Calu3 (cell line): ENCODE data around the gene MS4A6A. TPM values are rescaled to one million over a fixed set of nuclear protein-coding genes. Genes with fewer than 3 reads are reported as not detected.
A peak's percentile ranks its signal among the peaks of the same experiment; 100 is the strongest.
"Not testable (repeated sequence)": the region's sequence is repeated elsewhere in the genome, so short reads cannot be mapped to it uniquely, and the experiment has no call there.

ENCODE experiments used
- BruUV-seq: library from RNA; stranded (reverse); fragments of 400-500 nt; replicated peaks from 2 replicates; lab custom pipeline; 2021; lab: Mats Ljungman, UMichigan
- CTCF ChIA-PET: fragments of 300-600 bp; sonication (Branson Sonifier 250); formaldehyde crosslinking; loops from one replicate; lab custom pipeline; 2022; ENCODE audit warnings: antibody characterized with exemption; lab: Charles Lee
- DNase-seq: peaks from one replicate; pipeline ENCODE4 v3.0.0; 2022
- H3K27ac Mint-ChIP-seq: one replicate; pipeline ENCODE4 v1.8.0; 2022; ENCODE audit warnings: mixed read lengths; ENCODE audit not compliant: unreplicated experiment
- H3K27me3 Mint-ChIP-seq: one replicate; pipeline ENCODE4 v1.8.0; 2022; ENCODE audit warnings: mixed read lengths; ENCODE audit not compliant: unreplicated experiment
- H3K36me3 Mint-ChIP-seq: one replicate; pipeline ENCODE4 v1.8.0; 2022; ENCODE audit warnings: mild to moderate bottlenecking, moderate library complexity, mixed read lengths; ENCODE audit not compliant: insufficient read depth, unreplicated experiment
- H3K4me1 Mint-ChIP-seq: one replicate; pipeline ENCODE4 v1.8.0; 2022; ENCODE audit warnings: mild to moderate bottlenecking, low read depth, mixed read lengths; ENCODE audit not compliant: unreplicated experiment
- H3K4me3 Mint-ChIP-seq: one replicate; pipeline ENCODE4 v1.8.0; 2022; ENCODE audit warnings: mild to moderate bottlenecking, low read depth, moderate library complexity, mixed read lengths; ENCODE audit not compliant: unreplicated experiment
- H3K9me3 Mint-ChIP-seq: one replicate; pipeline ENCODE4 v1.8.0; 2022; ENCODE audit warnings: low read depth, mixed read lengths; ENCODE audit not compliant: unreplicated experiment
- CTCF ChIP-seq: fragments of 200-600 bp; IDR thresholded peaks from one replicate; pipeline ENCODE4 v1.8.0; 2022; ENCODE audit warnings: antibody characterized with exemption; ENCODE audit not compliant: unreplicated experiment
- intact Hi-C: fragments of 100-400 bp; cut with micrococcal nuclease; formaldehyde crosslinking; loops from one replicate; pipeline ENCODE4 v1.10.0; 2022; ENCODE audit not compliant: unreplicated experiment
- total RNA-seq: library from RNA; stranded (reverse); gene quantifications from 2 replicates; pipeline ENCODE4 v1.2.3, GENCODE V29; 2022

The MS4A6A gene
- total RNA-seq, 1 experiment from 2014 or later: not detected

GRCh38 chr11:60197442-60197841 lies 14.6 kb upstream of the MS4A6A start:
- DNase-seq: no peak
- intact Hi-C loops: no loop called here
- no peak for TF ChIP-seq CTCF
- no peaks in the 10 kb centered on the region for H3K36me3 Mint-ChIP-seq
- H3K4me1 Mint-ChIP-seq: peaks cover 7% of the 10 kb centered on the region
- H3K4me3 Mint-ChIP-seq: no peak overlapping the region
- CTCF ChIA-PET: no interaction called here
- H3K27me3 Mint-ChIP-seq: no peaks in the 10 kb centered on the region
- no TSS peak for BruUV-seq
- H3K27ac Mint-ChIP-seq: no peak overlapping the region
- H3K9me3 Mint-ChIP-seq: peaks cover 10% of the 10 kb centered on the region

- H3K9me3 Mint-ChIP-seq: peaks cover 10% of the 10 kb centered on the region
- H3K27ac Mint-ChIP-seq: no peak overlapping the region
- CTCF ChIA-PET: interaction anchor here (0.7 kb wide), 1 partner anchor 12 kb away, joined by 4 read pairs; no protein-coding TSS in a partner anchor
- no peaks in the 10 kb centered on the region for H3K36me3 Mint-ChIP-seq
- no peak overlapping the region for H3K4me3 Mint-ChIP-seq
- TF ChIP-seq CTCF: no peak
- peaks cover 7% of the 10 kb centered on the region for H3K4me1 Mint-ChIP-seq
- no TSS peak for BruUV-seq
- intact Hi-C loops: no loop called here
- DNase-seq: no peak
- no peaks in the 10 kb centered on the region for H3K27me3 Mint-ChIP-seq
These were observed 13.1 kb upstream of the MS4A6A start for GRCh38 chr11:60195923-60196368.

- no peaks in the 10 kb centered on the region for H3K27me3 Mint-ChIP-seq
- H3K27ac Mint-ChIP-seq: no peak overlapping the region
- CTCF ChIA-PET: no interaction called here
- no TSS peak for BruUV-seq
- H3K4me3 Mint-ChIP-seq: no peak overlapping the region
- H3K9me3 Mint-ChIP-seq: peaks cover 10% of the 10 kb centered on the region
- TF ChIP-seq CTCF: no peak
- intact Hi-C loops: no loop called here
- H3K36me3 Mint-ChIP-seq: no peaks in the 10 kb centered on the region
- no peak for DNase-seq
- peaks cover 7% of the 10 kb centered on the region for H3K4me1 Mint-ChIP-seq
These were observed 11.6 kb upstream of the MS4A6A start for GRCh38 chr11:60194511-60194910.

- peak; percentile 41 for DNase-seq
- no peak overlapping the region for H3K27ac Mint-ChIP-seq
- H3K4me1 Mint-ChIP-seq: peaks cover 7% of the 10 kb centered on the region
- no peaks in the 10 kb centered on the region for H3K27me3 Mint-ChIP-seq
- H3K36me3 Mint-ChIP-seq: no peaks in the 10 kb centered on the region
- H3K9me3 Mint-ChIP-seq: peaks cover 10% of the 10 kb centered on the region
- intact Hi-C loops: no loop called here
- peak; percentile 61 for TF ChIP-seq CTCF
- CTCF ChIA-PET: interaction anchor here (0.5 kb wide), 1 partner anchor 427 kb away, joined by 3 read pairs; no protein-coding TSS in a partner anchor
- no TSS peak for BruUV-seq
- H3K4me3 Mint-ChIP-seq: no peak overlapping the region
These were observed 11.0 kb upstream of the MS4A6A start for GRCh38 chr11:60193687-60194433.

GRCh38 chr11:60192564-60192963 lies 9.7 kb upstream of the MS4A6A start:
- CTCF ChIA-PET: interaction anchor here (0.7 kb wide), 1 partner anchor 94 kb away, joined by 3 read pairs; no protein-coding TSS in a partner anchor
- BruUV-seq, H3K27ac Mint-ChIP-seq, H3K27me3 Mint-ChIP-seq, H3K4me1 Mint-ChIP-seq, DNase-seq, H3K36me3 Mint-ChIP-seq, intact Hi-C loops, H3K4me3 Mint-ChIP-seq: not testable (repeated sequence)
- peaks cover 10% of the 10 kb centered on the region for H3K9me3 Mint-ChIP-seq

- H3K9me3 Mint-ChIP-seq: peaks cover 12% of the 10 kb centered on the region
- H3K4me1 Mint-ChIP-seq: peaks cover 27% of the 10 kb centered on the region
- H3K27me3 Mint-ChIP-seq, intact Hi-C loops, BruUV-seq, H3K27ac Mint-ChIP-seq, H3K4me3 Mint-ChIP-seq, CTCF ChIA-PET, DNase-seq, H3K36me3 Mint-ChIP-seq: not testable (repeated sequence)
These were observed 5.6 kb upstream of the MS4A6A start for GRCh38 chr11:60188481-60188880.

- intact Hi-C loops, H3K9me3 Mint-ChIP-seq, DNase-seq, H3K27ac Mint-ChIP-seq, H3K27me3 Mint-ChIP-seq, CTCF ChIA-PET, H3K4me3 Mint-ChIP-seq, BruUV-seq, H3K36me3 Mint-ChIP-seq: not testable (repeated sequence)
- H3K4me1 Mint-ChIP-seq: peaks cover 42% of the 10 kb centered on the region
These were observed 3.2 kb upstream of the MS4A6A start for GRCh38 chr11:60186128-60186527.
